ENCODE data around the gene FGF8.

Gene FGF8

DNA sequence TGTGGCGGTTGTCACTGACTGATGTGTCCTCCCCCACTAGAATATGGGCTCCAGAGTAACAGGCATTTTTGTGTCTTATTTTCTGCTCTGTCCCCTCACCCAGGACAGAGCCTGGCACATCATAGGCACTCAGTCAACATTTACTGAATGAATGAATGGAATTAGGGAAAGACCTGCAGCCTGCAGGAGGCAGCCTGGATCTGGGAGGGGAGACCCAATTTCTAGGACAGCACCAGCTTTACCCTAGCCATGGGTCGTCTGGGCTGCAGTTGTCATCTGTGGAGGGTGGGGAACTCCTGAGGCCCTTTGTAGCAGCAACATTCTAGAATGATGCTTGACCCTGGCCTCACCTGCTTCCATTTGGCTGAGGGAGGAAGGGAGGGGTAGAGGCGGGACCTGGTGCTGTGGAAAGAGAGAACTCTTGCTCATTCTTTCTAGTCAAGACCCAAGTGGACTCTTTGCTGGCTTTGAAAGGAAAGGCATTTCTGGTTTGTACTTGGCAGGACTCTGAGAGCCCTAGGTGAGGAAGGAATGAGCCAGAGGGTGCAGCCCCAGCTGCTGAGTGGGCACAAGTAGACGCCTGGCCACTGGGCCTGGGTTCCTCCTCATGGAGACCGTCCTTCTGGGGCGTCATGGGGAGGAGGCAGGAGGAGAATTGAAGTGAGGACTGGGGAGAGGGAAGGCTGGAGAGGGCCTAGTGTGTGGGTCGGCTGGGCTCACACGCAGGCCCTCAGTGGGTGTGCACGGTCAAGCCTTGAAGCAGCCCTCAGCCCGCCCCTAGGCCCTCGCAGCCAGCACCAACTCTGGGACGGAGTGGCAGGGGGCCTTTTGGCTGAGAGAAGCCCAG lies 8.9 kb downstream of the FGF8 start:
- no peak overlapping the region for H3K4me3 Mint-ChIP-seq
- no peaks in the 10 kb centered on the region for H3K9me3 Mint-ChIP-seq (ENCODE audit: low read depth)

DNA sequence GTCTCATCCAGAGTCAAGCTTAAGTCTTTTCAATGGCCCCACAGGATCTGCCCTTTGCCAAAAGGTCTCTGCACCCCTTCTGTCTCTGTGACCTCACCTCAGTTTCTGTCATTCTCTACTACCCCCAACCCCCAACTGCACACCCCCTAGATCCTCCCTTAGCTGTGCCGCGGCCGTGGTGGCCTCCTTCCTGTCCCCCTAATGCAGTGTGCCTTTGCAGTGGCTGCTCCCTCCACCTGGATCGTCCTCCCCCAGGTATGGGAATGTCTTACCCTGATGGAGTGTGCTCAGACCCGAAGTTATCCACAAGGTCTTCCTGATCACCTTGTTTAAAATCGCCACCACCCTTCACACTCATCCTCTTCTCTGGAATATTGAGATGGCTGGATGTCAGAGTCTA lies 9.6 kb downstream of the FGF8 start:
- Mint-ChIP-seq H3K9me3 (ENCODE audit: low read depth) (no peaks in the 10 kb centered on the region), H3K4me3 (no peak overlapping the region), H3K27ac (no peak overlapping the region), H3K4me1 (ENCODE audit: low read depth) (no peaks in the 10 kb centered on the region), H3K36me3 (no peaks in the 10 kb centered on the region), H3K27me3 (peaks cover 5% of the 10 kb centered on the region)

More for the DNA sequence above, 8.9 kb downstream of the FGF8 start:
- Mint-ChIP-seq H3K4me1 (ENCODE audit: low read depth) (no peaks in the 10 kb centered on the region), H3K27me3 (peaks cover 5% of the 10 kb centered on the region), H3K36me3 (no peaks in the 10 kb centered on the region), H3K27ac (no peak overlapping the region)

DNA sequence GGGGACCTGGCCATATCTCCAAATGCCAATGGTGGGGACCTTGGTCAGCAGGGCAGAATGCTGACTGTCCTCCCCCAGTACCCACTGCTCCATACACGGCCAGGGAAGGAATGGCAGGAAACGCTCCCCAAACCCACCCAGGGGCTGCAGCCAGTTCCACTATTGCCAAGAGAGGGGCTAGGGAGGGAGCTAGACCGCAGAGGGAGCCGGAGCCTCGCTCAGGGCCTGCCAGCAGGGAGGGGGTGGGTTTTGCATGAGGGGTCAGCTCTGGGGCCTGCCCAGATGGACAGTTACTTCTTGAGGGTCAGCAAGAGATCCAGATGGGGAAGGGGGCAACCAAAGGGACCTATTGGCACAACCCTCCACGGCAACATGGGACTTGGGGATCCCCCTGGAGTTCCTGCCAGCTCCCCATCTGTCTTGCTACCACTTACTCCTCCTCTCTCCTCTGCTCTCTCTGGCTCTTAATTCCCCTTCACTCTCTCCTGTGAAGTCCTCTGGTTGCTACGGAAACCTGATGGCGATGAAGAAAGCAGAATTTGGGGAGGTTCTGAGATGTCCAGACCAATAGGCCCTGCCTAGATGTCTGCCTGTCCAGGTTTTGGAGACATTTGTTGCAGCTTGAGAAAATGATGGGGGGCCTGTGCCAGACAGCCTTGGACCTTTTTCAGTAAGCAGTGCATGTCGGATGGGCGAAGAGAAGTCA lies 12.6 kb downstream of the FGF8 start:
- Mint-ChIP-seq H3K4me1 (ENCODE audit: low read depth) (no peaks in the 10 kb centered on the region), H3K27me3 (peaks cover 3% of the 10 kb centered on the region), H3K36me3 (no peaks in the 10 kb centered on the region), H3K9me3 (ENCODE audit: low read depth) (no peaks in the 10 kb centered on the region), H3K4me3 (no peak overlapping the region), H3K27ac (no peak overlapping the region)

DNA sequence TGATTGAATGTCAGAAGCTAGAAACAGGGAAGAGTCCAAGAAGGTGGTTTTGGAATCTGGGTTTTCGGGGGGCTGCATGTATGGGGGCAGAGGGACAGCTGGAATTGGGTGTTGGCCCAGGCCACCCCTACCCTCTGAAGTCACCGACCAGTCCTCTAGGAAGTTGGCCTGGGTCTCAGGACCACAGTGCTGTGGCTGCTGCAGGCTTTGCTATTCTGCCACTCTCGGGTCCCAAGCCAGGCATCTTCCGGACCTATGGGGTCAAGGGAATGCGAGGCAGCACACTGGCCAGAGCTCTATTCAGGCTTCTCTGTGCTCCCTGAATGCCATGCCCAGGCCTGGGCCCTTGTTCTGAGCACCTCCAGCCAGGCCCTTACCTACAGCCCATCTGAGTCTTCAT lies 13.2 kb downstream of the FGF8 start:
- Mint-ChIP-seq H3K36me3 (no peaks in the 10 kb centered on the region), H3K9me3 (ENCODE audit: low read depth) (no peaks in the 10 kb centered on the region), H3K4me1 (ENCODE audit: low read depth) (no peaks in the 10 kb centered on the region), H3K27ac (no peak overlapping the region), H3K4me3 (no peak overlapping the region), H3K27me3 (peaks cover 3% of the 10 kb centered on the region)

DNA sequence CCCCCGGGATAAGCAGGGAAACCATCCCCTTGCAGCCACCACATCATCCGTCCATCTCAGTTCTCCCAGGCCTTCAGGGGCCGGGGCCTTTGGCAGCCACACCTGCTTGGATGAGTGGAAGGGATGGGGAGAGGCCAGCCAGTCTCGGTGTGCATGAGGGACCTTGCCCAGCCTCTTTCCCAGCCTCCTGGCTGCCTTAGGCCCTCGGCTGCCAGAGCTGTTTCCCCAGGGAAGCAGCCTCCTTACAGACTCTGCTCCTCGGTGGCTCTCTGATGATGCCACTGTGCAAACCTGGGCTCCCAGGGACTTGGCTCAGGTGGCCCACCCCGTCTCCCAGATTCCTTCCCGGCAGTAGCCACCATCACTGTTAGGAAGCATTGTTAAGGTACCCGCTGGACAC lies 14.7 kb downstream of the FGF8 start:
- Mint-ChIP-seq H3K27me3 (peaks cover 3% of the 10 kb centered on the region), H3K4me1 (ENCODE audit: low read depth) (no peaks in the 10 kb centered on the region), H3K27ac (no peak overlapping the region), H3K9me3 (ENCODE audit: low read depth) (no peaks in the 10 kb centered on the region), H3K36me3 (no peaks in the 10 kb centered on the region), H3K4me3 (no peak overlapping the region)

DNA sequence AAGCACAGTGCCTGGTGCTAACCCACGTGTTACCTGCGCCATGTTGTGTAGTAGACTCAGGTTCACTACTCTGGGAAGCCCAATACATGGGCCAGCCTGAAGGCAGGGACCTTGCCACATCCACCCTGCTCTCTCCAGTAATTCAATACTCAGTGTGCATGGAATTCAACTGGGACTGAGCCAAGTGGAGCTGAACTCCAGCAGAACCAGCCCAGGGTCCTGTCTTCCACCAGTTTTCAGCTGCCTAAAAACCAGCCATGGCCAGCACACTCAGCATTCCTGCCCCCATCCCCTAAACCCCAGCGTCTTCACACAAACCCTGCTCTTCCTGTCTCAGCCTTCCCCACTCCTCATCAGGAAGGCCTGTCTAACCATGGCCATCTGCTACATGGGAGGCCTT lies 15.4 kb downstream of the FGF8 start:
- Mint-ChIP-seq H3K4me3 (no peak overlapping the region), H3K27me3 (peaks cover 3% of the 10 kb centered on the region)

DNA sequence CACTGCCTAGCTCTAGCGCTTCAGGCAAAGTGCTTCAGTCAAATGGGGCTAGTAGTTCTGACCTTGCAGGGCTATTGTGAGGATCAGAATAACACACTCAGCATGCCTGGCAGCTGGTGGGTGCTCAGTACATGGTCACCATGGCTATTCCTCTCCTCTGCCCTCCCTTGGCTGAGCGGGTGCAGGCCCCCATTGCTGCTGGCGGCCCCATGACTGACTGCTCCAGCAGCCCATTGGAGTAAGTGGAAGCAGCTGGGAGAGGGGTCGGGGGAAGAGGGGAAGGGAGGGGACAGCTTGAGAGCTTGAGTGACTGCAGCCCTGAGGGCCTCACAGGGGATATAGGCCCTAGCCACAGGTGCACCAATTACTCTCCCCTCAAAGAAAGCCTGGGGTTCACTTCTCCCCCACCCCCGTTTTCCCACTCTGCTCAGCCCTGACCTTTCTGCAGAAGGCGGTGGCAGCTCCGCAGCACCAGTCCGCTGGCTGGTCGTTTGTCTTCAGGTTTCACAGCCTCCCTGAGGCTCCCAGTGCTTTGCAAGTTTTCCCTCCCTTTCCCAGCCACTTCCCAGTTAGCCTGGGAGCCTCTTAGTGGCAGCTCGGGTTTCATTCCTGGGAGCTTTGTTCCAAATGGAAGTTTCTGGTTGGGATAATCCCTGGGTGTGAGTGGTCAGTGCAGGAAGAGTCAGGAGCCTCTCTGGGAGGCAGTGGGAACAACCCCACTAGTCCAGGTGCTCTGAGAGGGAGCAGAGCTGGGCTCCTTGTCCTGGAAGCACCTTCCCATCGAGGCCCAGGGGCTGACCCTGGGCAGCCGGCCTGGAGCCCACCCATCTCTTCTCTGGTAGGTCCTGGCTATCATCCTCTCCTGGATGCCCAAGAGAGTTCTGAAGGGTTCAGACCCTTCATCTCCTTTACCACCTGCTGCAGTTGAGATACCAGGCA lies 16.3 kb downstream of the FGF8 start:
- Mint-ChIP-seq H3K4me3 (no peak overlapping the region), H3K27me3 (no peaks in the 10 kb centered on the region), H3K27ac (no peak overlapping the region), H3K36me3 (no peaks in the 10 kb centered on the region), H3K4me1 (ENCODE audit: low read depth) (no peaks in the 10 kb centered on the region), H3K9me3 (ENCODE audit: low read depth) (no peaks in the 10 kb centered on the region)

More for the DNA sequence above, 15.4 kb downstream of the FGF8 start:
- Mint-ChIP-seq H3K27ac (no peak overlapping the region), H3K4me1 (ENCODE audit: low read depth) (no peaks in the 10 kb centered on the region), H3K36me3 (no peaks in the 10 kb centered on the region), H3K9me3 (ENCODE audit: low read depth) (no peaks in the 10 kb centered on the region)

DNA sequence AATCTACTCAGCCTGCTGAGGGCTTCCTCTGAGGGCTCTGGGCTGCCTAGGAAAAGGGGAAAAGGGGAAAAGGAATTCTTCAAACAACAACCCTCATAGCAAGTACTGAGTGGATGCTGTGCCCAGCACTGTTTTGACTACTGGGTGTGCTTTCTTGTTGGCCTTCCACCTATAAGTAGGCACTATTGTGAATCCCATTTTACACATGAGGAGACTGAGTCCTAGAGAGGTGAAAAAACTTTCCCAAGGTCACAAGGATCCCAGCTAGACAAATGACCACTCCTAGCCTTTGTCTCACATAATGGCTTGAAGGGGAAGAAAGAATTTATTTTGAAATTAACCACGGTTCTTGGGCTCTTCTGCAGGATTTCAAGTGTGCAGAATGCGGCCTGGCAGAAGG lies 17.1 kb downstream of the FGF8 start:
- H3K9me3 Mint-ChIP-seq (ENCODE audit: low read depth), result no peaks in the 10 kb centered on the region
- H3K4me1 Mint-ChIP-seq (ENCODE audit: low read depth), result no peaks in the 10 kb centered on the region
- no peak overlapping the region for H3K27ac Mint-ChIP-seq
- no peak overlapping the region for H3K4me3 Mint-ChIP-seq
- peaks cover 1% of the 10 kb centered on the region for H3K27me3 Mint-ChIP-seq
- H3K36me3 Mint-ChIP-seq, result no peaks in the 10 kb centered on the region

DNA sequence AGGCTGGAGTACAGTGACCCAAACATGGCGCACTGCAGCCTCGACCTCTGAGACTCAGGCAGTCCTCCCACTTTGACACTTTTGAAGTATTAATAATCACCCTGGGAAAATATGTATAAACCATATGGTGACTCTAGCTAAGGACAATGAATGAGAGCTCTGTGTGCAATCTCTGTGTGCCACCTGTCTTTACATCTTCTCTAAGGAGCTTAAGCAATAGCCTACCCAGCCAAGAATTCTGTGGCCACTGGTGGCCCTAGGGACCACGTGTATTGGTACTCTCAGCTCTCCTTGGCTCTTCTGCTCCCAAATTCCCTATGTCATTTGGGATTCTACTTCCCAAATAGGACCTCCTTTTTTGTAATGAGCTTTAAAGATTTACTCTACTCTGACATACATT lies 23.7 kb downstream of the FGF8 start:
- H3K4me1 Mint-ChIP-seq (ENCODE audit: low read depth), result no peaks in the 10 kb centered on the region
- H3K27me3 Mint-ChIP-seq, result peaks cover 6% of the 10 kb centered on the region
- H3K9me3 Mint-ChIP-seq (ENCODE audit: low read depth), result no peaks in the 10 kb centered on the region
- H3K27ac Mint-ChIP-seq, result no peak overlapping the region
- H3K4me3 Mint-ChIP-seq, result no peak overlapping the region
- H3K36me3 Mint-ChIP-seq, result no peaks in the 10 kb centered on the region

DNA sequence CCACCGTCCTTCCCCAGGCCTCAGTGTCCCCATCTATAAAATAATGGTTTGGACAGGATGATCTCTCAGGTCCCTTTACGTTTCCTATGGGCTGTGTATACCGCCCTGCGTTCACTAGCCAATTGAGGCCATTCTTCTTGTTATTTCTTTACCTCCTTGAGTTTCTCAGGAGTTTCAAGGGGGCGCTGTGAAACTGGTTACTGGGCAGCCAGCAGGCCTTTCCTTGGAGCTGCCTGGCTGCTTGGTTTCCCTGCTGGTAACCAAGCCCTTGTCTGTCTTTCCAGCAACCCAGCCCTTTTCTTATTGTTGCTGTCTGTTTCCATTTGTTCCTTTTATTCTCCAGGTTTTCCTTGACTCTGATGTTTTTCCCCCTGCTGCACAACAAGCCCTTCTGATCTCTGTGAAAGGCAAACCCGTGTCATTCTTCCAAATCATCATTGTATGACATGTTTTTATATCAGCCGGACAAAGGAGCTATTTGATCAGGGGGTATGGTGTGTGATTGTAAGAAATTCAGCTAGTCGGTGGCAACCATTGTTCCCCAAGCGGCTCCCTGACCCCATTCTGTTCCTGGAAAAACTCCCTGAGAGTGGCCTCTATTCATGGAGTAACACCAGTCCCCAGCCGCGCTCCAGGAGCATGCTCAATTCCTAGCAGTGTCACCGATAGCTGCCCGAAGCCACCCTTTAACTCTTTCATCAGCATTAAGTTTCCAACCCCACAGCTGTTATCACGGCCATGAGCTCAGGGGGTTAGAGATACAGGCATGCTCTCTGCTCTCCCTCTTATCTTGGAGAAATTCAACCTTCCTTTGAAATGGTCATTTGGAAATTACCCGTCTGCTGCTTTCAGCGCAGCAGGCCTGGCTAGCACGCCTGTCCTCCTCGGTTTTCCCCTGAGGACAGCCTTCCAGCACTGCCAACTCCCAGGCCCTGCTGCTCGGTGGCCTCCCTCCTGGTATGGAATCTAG lies 26.6 kb downstream of the FGF8 start:
- Mint-ChIP-seq H3K27ac (no peak overlapping the region), H3K4me3 (no peak overlapping the region), H3K4me1 (ENCODE audit: low read depth) (no peaks in the 10 kb centered on the region), H3K9me3 (ENCODE audit: low read depth) (no peaks in the 10 kb centered on the region), H3K27me3 (peaks cover 6% of the 10 kb centered on the region), H3K36me3 (no peaks in the 10 kb centered on the region)

DNA sequence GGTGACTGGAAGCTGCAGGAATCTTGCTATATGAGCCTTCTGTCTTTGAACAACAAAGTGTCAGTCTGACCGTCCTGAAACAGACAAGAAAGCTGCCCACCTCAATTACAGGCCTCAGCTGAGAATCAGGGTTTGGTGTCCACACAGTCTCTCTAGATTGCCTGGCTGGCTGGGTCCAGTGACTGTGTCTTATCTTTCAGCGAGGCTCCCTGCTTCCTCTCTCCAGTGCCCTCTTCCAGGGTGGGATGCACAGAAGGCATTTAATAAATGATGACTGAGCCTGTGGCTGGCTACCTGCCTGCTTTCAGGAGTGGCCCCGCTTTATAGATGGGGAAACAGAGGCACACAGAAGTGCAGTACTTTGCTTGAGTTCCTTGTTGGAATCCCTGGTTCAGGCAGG lies 27.4 kb downstream of the FGF8 start:
- no peaks in the 10 kb centered on the region for H3K4me1 Mint-ChIP-seq (ENCODE audit: low read depth)
- H3K9me3 Mint-ChIP-seq (ENCODE audit: low read depth), result no peaks in the 10 kb centered on the region
- peaks cover 4% of the 10 kb centered on the region for H3K27me3 Mint-ChIP-seq
- H3K36me3 Mint-ChIP-seq, result no peaks in the 10 kb centered on the region
- H3K27ac Mint-ChIP-seq, result no peak overlapping the region
- H3K4me3 Mint-ChIP-seq, result no peak overlapping the region

DNA sequence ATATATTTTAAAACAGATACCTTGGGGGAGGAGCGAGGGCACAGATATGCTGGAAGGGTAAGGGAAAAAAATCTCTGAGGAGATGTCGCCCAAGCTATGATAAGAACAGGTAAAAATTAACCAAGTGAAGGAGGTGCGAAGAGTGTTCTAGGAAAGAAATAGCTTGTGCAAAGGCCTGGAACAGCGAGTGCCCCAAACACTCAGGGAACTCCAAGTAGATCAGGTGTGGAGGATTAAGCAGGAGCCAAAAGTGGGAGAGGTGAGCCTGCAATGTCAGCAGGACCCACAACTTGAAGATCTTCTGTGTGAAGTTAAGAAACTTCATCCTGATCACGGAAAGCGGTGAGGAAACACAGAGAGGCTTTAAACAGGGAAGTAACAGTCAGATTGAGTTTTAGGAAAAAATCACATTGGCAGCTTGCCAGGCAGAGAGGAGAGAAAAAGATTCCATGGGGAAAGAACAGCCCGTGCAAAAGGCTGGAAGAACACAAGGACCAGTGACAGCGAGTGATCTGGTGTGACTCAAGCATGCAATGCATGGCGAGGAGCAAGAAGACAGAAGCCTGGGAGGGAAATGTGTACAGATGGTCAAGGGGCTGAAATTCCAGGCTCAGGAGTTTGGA lies 30.7 kb downstream of the FGF8 start:
- Mint-ChIP-seq H3K4me3 (no peak overlapping the region), H3K9me3 (ENCODE audit: low read depth) (no peaks in the 10 kb centered on the region), H3K27me3 (no peaks in the 10 kb centered on the region), H3K27ac (no peak overlapping the region), H3K36me3 (no peaks in the 10 kb centered on the region), H3K4me1 (ENCODE audit: low read depth) (no peaks in the 10 kb centered on the region)

DNA sequence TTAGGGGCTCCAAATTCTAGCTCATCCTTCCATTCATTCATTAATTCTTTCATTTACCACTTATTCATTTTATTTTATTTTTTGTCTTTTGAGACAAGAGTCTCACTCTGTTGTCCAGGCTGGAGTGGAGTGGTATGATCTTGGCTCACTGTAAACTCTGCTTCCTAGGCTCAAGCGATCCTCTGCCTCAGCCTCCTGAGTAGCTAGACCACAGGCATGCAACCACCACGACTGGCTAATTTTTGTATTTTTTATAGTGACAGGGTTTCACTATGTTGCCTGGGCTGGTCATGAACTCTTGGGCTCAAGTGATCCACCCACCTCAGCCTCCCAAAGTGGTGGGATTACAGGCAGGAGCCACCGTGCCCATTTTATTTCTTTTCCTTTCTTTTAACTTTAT lies 31.6 kb downstream of the FGF8 start:
- Mint-ChIP-seq H3K4me1 (ENCODE audit: low read depth) (no peaks in the 10 kb centered on the region), H3K4me3 (no peak overlapping the region), H3K27ac (no peak overlapping the region), H3K9me3 (ENCODE audit: low read depth) (no peaks in the 10 kb centered on the region), H3K36me3 (no peaks in the 10 kb centered on the region), H3K27me3 (no peaks in the 10 kb centered on the region)

DNA sequence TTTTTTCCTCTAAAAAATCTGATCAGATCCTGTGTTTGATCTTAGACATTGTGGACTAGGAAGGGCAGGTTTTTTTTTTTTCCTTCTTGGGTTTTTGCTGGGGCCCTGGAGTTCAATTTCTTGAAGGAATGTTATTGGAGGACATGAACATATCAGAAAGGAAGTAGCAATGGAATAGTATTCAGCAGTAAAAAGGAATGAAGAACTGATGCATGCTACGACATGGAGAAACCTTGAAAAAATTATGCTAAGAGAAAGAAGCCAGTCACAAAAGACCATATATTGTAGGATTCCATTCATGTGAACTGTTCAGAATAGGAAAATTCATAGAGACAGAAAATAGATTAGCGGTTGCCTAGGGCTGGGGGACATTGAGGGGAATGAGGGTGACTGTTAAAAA lies 34.0 kb downstream of the FGF8 start:
- Mint-ChIP-seq H3K9me3 (ENCODE audit: low read depth) (no peaks in the 10 kb centered on the region), H3K27ac (no peak overlapping the region), H3K36me3 (no peaks in the 10 kb centered on the region), H3K4me1 (ENCODE audit: low read depth) (no peaks in the 10 kb centered on the region), H3K27me3 (no peaks in the 10 kb centered on the region), H3K4me3 (no peak overlapping the region)

All from activated naive CD8-positive, alpha-beta T cell (primary cell).